Prostate gland (tissue), 2 donors: ENCODE data around the gene C10orf53. TPM values are rescaled to one million over a fixed set of nuclear protein-coding genes. Genes with fewer than 3 reads are reported as not detected.
A peak's percentile ranks its signal among the peaks of the same experiment; 100 is the strongest.

Experiments
- DNase-seq: peaks from one replicate; pipeline ENCODE4 v3.0.0-alpha.2; 2019; ENCODE audit warnings: low spot score
- H3K27ac ChIP-seq, 2 donors: fragments of 200-600 bp; sonication (generic); 2 replicates each; pipeline ENCODE4 v1.5.1; 2017 to 2019
- H3K27me3 ChIP-seq: fragments of 200-600 bp; sonication (generic); replicated peaks from 2 replicates; pipeline ENCODE4 v1.5.1; 2019; ENCODE audit not compliant: insufficient read depth
- H3K36me3 ChIP-seq, 2 donors: fragments of 200-600 bp; sonication (generic); 1 replicate in 1 of 2; 2 replicates in 1 of 2; pipeline versions ENCODE4 v1.5.1 to v1.8.1; 2017 to 2019
- H3K4me1 ChIP-seq: fragments of 200-600 bp; sonication (generic); replicated peaks from 2 replicates; pipeline ENCODE4 v1.5.1; 2019
- H3K4me3 ChIP-seq, 2 donors: fragments of 200-600 bp; sonication (generic); 2 replicates each; pipeline ENCODE4 v1.5.1; 2017 to 2019
- H3K9me3 ChIP-seq: fragments of 200-600 bp; sonication (generic); 2 replicates; pipeline ENCODE4 v1.5.1; 2017
- POLR2A ChIP-seq: fragments of 450-650 bp; IDR thresholded peaks from one replicate; pipeline ENCODE4 v1.6.1; 2016; ENCODE audit warnings: antibody characterized with exemption, mild to moderate bottlenecking
- POLR2AphosphoS5 ChIP-seq: sonication (generic); formaldehyde crosslinking; IDR thresholded peaks from one replicate; pipeline ENCODE4 v1.6.1; 2017; ENCODE audit warnings: antibody characterized with exemption
- WGBS: methylation state at CpG from one replicate; pipeline ENCODE4 v1.1.5; 2018; 5-methylcytosine and 5-hydroxymethylcytosine counted together
- intact Hi-C: fragments of 100-400 bp; cut with DNase I; formaldehyde crosslinking; loops from one replicate; pipeline ENCODE4 v1.14.2; 2022
- total RNA-seq, 2 donors: library from RNA; depleted of rRNA; stranded (reverse); fragments of >200 nt; gene quantifications; one replicate each; pipeline ENCODE4 v1.1.0, GENCODE V29; 2016
- TF ChIP-seq, protein P1 (sequence below), 4 experiments: fragments of 200-600 bp in 2 of 4; fragments of 450-650 bp in 2 of 4; sonication (generic) in 2 of 4; IDR thresholded peaks; 1 replicate in 3 of 4; 2 replicates in 1 of 4; pipeline ENCODE4 v1.5.1; 2016 to 2019; ENCODE audit warnings: antibody characterized with exemption in 4 of 4, mild to moderate bottlenecking in 2 of 4, moderate library complexity in 2 of 4

C10orf53 gene
- total RNA-seq, 2 donors from 2014 or later = 1.5 TPM; not detected in 1

DNA sequence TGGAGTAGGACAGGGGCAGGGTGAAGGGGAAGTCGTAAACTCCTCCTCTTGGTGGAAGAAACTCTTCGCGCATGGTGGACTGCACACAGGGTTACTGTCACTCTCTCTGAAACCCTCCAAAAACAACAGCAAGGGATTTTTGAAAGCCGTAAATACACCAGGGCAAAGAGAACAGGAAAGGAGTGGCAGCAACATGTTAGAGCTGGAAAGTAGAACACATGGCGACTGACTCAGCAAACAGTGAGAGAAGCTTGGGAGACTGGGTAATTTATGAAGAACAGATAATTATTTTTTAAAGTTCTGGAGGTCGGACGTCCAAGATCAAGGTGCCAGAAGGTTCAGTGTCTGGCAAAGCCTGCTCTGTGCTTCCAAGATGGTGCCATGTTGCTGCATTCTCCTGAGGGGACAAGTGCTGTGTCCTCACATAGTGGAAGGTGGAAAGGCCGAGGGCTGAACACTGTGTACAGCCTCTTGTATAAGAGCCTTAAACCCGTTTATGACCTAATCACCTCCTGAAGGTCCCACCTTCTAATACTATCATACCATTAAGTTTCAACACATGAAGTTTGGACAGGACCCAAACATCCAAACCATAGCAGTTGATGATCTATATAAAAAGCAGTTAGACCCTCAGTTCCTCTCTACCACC is 22.5 kb upstream of the C10orf53 start:
- TF ChIP-seq, protein P1, sequence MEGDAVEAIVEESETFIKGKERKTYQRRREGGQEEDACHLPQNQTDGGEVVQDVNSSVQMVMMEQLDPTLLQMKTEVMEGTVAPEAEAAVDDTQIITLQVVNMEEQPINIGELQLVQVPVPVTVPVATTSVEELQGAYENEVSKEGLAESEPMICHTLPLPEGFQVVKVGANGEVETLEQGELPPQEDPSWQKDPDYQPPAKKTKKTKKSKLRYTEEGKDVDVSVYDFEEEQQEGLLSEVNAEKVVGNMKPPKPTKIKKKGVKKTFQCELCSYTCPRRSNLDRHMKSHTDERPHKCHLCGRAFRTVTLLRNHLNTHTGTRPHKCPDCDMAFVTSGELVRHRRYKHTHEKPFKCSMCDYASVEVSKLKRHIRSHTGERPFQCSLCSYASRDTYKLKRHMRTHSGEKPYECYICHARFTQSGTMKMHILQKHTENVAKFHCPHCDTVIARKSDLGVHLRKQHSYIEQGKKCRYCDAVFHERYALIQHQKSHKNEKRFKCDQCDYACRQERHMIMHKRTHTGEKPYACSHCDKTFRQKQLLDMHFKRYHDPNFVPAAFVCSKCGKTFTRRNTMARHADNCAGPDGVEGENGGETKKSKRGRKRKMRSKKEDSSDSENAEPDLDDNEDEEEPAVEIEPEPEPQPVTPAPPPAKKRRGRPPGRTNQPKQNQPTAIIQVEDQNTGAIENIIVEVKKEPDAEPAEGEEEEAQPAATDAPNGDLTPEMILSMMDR (IDR thresholded peaks at IDR 0.05) = no peak
- TF ChIP-seq POLR2AphosphoS5 = no peak
- no peak for TF ChIP-seq POLR2A
- Histone ChIP-seq H3K4me1 (no peaks in the 10 kb centered on the region), H3K27ac (no peak overlapping the region), H3K36me3 (no peaks in the 10 kb centered on the region), H3K9me3 (no peaks in the 10 kb centered on the region), H3K4me3 (no peak overlapping the region), H3K27me3 (no peaks in the 10 kb centered on the region)
- DNase-seq = no peak
- WGBS = 61% methylated on average over 9 of the region's 9 CpGs
- intact Hi-C loops = no loop called here

DNA sequence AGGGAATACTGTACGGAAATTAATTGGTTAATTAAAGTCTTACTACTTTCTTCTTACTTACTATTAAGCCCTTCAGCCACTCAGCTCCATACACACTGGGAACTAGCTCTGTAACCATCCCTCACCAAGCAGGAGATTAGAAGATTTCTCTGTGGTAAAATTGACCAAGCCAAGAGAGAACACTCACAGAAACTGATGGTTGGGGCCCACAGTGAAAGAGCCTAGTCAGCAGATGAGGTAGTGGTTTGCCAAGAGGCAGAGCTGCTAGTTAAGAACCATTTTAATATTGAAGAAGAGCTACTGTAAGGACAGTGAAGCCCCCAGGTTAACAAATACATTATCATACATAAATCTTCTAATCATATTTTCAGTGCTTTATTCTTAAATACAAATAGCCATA is 21.8 kb upstream of the C10orf53 start:
- intact Hi-C loops = no loop called here
- no peak for DNase-seq
- no peaks in the 10 kb centered on the region for H3K27me3 ChIP-seq
- no peak overlapping the region for H3K27ac ChIP-seq
- 100% methylated on average over 1 of the region's 1 CpG for WGBS
- H3K4me3 ChIP-seq = no peak overlapping the region
- TF ChIP-seq, protein P1 (IDR thresholded peaks at IDR 0.05) = no peak
- TF ChIP-seq POLR2AphosphoS5 = no peak
- no peak for TF ChIP-seq POLR2A
- H3K4me1 ChIP-seq = no peaks in the 10 kb centered on the region
- no peaks in the 10 kb centered on the region for H3K36me3 ChIP-seq
- H3K9me3 ChIP-seq = no peaks in the 10 kb centered on the region

DNA sequence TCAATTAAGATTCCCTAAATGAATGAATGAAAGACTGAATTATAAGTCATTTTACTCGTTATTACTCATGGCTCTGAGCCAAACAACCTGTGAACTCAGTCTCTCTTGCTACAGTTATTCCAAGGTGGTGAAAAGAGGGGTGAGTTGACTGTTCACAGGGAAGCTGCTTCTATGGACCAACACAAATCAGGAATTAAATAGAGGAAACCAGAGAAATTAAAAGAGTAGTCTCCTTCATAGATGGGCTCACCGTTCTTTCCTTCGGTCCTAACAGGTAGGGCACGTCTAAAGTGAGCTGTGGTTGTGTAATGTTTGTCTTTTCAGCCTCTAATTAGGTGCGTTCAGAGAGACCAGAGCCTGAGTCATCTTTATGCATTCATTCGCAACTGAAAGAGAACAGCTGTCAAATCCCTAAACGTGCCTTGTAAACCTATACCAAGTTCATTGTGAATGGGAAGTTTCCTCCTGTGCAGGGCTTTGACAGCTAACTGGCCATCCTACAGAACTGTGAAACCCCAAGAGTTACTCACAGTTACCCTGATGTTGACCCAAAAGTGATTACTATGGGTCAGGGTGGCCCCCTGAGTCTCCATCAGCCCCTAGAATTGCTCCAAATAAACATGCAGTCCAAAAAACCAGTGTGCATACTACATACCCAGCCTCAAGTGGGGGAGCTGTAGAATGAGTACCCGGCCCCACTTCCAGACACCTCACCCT is 18.2 kb upstream of the C10orf53 start:
- intact Hi-C loops = no loop called here
- Histone ChIP-seq H3K4me3 (no peak overlapping the region), H3K27me3 (no peaks in the 10 kb centered on the region), H3K9me3 (no peaks in the 10 kb centered on the region), H3K4me1 (no peaks in the 10 kb centered on the region), H3K27ac (no peak overlapping the region), H3K36me3 (no peaks in the 10 kb centered on the region)
- no peak for DNase-seq
- no peak for TF ChIP-seq POLR2AphosphoS5
- TF ChIP-seq, protein P1 (IDR thresholded peaks at IDR 0.05) = no peak
- no peak for TF ChIP-seq POLR2A
- 50% methylated on average over 8 of the region's 8 CpGs for WGBS

DNA sequence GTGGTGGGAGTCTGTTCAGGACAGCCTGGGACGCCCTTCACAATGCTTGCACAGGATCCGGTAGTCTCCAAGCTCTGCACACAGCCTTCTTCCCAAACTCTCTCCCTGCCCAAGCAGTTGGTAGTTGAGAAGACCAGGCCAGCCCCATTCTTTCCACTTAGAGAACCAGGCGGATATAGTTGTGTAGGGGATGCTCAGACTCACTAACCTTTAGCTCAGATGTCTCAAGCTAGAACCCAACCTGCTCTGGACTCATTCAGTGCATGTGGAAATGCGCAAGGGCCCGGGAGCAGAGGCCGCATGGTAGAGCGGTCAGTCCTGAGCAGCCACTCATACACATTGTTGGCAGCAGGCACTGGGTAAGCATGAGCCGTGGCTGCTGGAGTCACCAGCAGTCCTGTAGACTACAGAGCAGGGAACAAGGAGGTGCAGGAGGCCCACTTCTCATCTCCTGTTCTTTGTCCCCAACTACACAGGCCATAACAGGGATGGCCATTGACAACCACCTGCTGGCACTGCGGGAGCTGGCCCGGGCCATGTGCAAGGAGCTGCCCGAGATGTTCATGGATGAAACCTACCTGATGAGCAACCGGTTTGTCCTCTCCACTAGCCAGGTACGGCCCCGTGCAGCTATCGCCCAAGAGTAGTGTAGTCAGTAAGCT is 17.2 kb upstream of the C10orf53 start:
- H3K36me3 ChIP-seq = no peaks in the 10 kb centered on the region
- 88% methylated on average over 15 of the region's 15 CpGs for WGBS
- no peak overlapping the region for H3K27ac ChIP-seq
- DNase-seq = peak; percentile 1
- no peaks in the 10 kb centered on the region for H3K4me1 ChIP-seq
- no peak overlapping the region for H3K4me3 ChIP-seq
- no peaks in the 10 kb centered on the region for H3K27me3 ChIP-seq
- TF ChIP-seq POLR2A = no peak
- TF ChIP-seq, protein P1 (IDR thresholded peaks at IDR 0.05) = no peak
- intact Hi-C loops = no loop called here
- no peaks in the 10 kb centered on the region for H3K9me3 ChIP-seq
